HG03280 (cell line): ENCODE measurements around the gene VCY.
"Not testable (repeated sequence)": the region's sequence is repeated elsewhere in the genome, so short reads cannot be mapped to it uniquely, and the experiment has no call there.

Experiments used
- ATAC-seq: cut with Tn5 transposase; IDR thresholded peaks from one replicate; pipeline ENCODE4 v1.9.1; 2021; ENCODE audit warnings: mild to moderate bottlenecking, moderate library complexity; ENCODE audit not compliant: unreplicated experiment

VCY gene

DNA sequence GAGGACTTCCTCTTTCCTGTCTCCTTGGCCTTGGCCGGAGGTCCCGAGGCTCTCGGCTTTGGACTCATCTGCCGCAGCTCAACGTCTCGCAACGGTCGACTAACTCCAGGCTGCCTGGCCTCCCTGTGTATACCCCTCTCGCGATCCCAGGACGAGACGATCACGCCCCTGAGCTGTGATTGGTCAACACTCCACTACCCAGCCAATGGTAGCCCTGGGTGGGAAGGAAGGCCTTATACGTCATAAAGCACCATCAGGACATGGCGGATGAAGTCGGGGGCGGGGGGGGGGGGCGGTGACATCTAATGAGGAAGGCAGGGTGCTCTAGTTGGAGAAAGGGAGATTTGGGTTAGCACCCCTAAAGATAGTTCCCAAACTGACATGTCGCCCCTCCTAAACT is at the start of gene VCY:
TSS of gene VCY (minus strand) at position 101 of the 400 bp plus-strand sequence. CDS start at position 68, 33 bp downstream.
- ATAC-seq = not testable (repeated sequence)

DNA sequence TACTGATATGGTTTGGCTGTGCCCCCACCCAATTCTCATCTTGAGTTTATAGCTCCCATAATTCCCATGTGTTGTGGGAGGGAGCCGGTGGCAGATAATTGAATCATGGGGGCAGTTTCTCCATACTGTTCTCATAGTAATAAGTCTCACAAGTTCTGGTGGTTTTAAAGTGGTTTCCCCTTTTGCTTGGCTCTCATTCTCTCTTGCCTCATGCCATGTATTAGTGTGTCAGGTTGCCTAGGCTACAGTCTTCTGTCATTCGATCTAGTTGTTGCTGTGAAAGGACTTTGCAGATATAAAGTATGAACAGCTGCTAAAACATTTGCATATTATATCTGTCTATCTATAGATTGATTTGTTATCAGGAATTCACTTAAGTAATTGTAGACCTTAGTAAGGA is 44.1 kb upstream of the VCY start:
- ATAC-seq = not testable (repeated sequence)

DNA sequence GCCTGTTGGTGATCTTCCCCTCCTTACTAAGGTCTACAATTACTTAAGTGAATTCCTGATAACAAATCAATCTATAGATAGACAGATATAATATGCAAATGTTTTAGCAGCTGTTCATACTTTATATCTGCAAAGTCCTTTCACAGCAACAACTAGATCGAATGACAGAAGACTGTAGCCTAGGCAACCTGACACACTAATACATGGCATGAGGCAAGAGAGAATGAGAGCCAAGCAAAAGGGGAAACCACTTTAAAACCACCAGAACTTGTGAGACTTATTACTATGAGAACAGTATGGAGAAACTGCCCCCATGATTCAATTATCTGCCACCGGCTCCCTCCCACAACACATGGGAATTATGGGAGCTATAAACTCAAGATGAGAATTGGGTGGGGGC is 25.6 kb upstream of the VCY start:
- ATAC-seq = not testable (repeated sequence)

DNA sequence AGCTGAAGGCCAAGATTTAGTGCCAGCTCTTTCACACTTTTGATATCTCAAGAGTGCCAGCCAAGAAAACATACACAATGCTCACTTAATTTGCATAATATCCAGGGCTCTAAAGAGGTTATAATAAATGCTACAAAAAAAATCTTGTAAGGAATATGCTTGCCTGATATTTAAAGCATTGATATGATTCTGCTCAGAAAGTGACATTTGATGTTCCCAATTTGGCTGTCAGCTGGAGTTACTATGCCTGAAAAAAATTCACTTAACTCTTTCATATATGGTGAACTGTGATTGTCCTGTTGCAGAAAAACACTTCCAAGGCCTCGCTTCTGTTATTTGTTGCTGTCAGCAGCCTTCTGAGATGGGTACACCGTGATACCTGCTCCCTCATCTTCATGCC is 43.9 kb downstream of the VCY start:
- not testable (repeated sequence) for ATAC-seq
